Central memory CD4-positive, alpha-beta T cell (primary cell): ENCODE data around the gene WDR44.
"Not testable (repeated sequence)": the region's sequence is repeated elsewhere in the genome, so short reads cannot be mapped to it uniquely, and the experiment has no call there.

Source experiments
- DNase-seq: peaks from one replicate; pipeline ENCODE4 v3.0.0; 2022

WDR44 gene

GRCh38 chrX:118486693-118487092, 140.8 kb downstream of the WDR44 start:
- DNase-seq, result not testable (repeated sequence)

- DNase-seq, result no peak
Observed at GRCh38 chrX:118493016-118493415, 147.1 kb downstream of the WDR44 start.

- DNase-seq, result no peak
Observed at GRCh38 chrX:118493653-118494297, 147.9 kb downstream of the WDR44 start.

GRCh38 chrX:118495061-118495921, 149.4 kb downstream of the WDR44 start, which contains the start of gene DOCK11:
Gene DOCK11 (plus strand): TSS chrX:118495815. CDS start chrX:118495972, 157 bp downstream.
- peak; percentile 82 for DNase-seq

- DNase-seq, result peak; percentile 81
Observed at GRCh38 chrX:118495958-118496762, 150.3 kb downstream of the WDR44 start.

- DNase-seq, result no peak
Observed at GRCh38 chrX:118496763-118497079, 150.8 kb downstream of the WDR44 start.

- DNase-seq, result peak; percentile 34
Observed at GRCh38 chrX:118497180-118497818, 151.4 kb downstream of the WDR44 start.

GRCh38 chrX:118498351-118498750, 152.4 kb downstream of the WDR44 start:
- DNase-seq, result no peak

GRCh38 chrX:118498755-118499154, 152.8 kb downstream of the WDR44 start:
- DNase-seq, result no peak

GRCh38 chrX:118499295-118499694, 153.4 kb downstream of the WDR44 start:
- no peak for DNase-seq
